ENCODE measurements around the gene NXPE3. TPM values are rescaled to one million over a fixed set of nuclear protein-coding genes. Genes with fewer than 3 reads are reported as not detected.

NXPE3 gene
- total RNA-seq, 4 donors from 2014 or later = 2.0 to 5.6 (median 2.7) TPM

DNA sequence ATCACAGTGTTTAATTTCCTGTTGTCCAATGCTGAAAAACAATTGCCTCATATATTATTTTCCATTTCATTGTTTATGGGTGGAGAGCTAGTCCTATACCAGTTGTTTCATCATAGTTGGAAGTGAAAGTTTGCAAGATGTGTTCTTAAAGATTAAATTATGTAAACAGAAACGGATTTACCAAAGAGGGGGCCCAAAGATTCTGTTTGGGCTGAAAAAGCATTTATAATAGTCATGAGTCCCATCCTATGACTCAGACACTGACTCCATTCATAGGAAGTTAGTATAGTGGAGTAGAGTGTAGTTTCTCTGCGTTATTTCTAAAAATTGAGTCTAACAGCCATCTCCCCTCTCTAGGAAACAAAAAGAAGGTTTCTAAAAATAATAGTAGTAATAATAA is 94.6 kb downstream of the NXPE3 start:
- DNase-seq (ENCODE audit: low spot score in 2 of 2) = no peak
- intact Hi-C loops (cut with DNase I; ENCODE audit: low total_unique reads) = no loop called here
- no peak for TF ChIP-seq POLR2A (IDR thresholded peaks at IDR 0.05)
- TF ChIP-seq, protein P1, sequence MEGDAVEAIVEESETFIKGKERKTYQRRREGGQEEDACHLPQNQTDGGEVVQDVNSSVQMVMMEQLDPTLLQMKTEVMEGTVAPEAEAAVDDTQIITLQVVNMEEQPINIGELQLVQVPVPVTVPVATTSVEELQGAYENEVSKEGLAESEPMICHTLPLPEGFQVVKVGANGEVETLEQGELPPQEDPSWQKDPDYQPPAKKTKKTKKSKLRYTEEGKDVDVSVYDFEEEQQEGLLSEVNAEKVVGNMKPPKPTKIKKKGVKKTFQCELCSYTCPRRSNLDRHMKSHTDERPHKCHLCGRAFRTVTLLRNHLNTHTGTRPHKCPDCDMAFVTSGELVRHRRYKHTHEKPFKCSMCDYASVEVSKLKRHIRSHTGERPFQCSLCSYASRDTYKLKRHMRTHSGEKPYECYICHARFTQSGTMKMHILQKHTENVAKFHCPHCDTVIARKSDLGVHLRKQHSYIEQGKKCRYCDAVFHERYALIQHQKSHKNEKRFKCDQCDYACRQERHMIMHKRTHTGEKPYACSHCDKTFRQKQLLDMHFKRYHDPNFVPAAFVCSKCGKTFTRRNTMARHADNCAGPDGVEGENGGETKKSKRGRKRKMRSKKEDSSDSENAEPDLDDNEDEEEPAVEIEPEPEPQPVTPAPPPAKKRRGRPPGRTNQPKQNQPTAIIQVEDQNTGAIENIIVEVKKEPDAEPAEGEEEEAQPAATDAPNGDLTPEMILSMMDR (IDR thresholded peaks at IDR 0.05) = no peak
- 75 to 77% methylated on average over 2 of the region's 2 CpGs for WGBS, 2 donors
- H3K4me3 ChIP-seq (ENCODE audit: low read depth, poor library complexity, severe bottlenecking) = no peak overlapping the region

DNA sequence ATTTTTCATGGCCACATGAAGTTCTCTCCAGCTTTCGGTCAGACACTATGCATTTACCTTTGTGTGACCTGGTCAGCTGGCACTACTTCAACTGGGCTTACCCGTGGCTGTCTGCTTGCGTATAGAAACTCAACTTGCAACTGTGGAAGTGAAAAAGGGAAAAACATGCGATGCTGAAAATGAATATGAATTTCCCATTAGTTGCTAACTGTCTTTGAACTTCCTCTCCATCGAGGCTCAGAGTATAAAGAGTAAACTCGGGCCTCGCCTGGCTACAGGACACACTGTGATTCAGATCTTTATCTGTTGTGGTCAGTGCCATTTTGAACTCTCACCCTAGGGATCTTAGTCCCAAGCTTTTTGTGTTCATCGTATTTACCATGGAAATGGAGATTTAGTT is 97.1 kb downstream of the NXPE3 start:
- DNase-seq (ENCODE audit: low spot score in 2 of 2) = no peak
- TF ChIP-seq, protein P1 (IDR thresholded peaks at IDR 0.05) = no peak
- TF ChIP-seq POLR2A (IDR thresholded peaks at IDR 0.05) = no peak
- WGBS, 2 donors = 74 to 75% methylated on average over 8 of the region's 8 CpGs
- intact Hi-C loops (cut with DNase I; ENCODE audit: low total_unique reads) = no loop called here
- no peak overlapping the region for H3K4me3 ChIP-seq (ENCODE audit: low read depth, poor library complexity, severe bottlenecking)

Other genes starting within 250 kb of the NXPE3 start
- 10 to 100 TPM; 14.3 to 22.3 (median 20.4) TPM for gene TRMT10C, start 217.3 kb upstream of the NXPE3 start, total RNA-seq
- 10 to 100 TPM; 55.3 to 73.8 (median 61.0) TPM for gene PCNP, start 205.0 kb upstream of the NXPE3 start, total RNA-seq
- gene ZBTB11, start 102.1 kb upstream of the NXPE3 start, total RNA-seq = 10 to 100 TPM; 22.1 to 34.2 (median 26.7) TPM
- gene RPL24, start 92.5 kb upstream of the NXPE3 start, total RNA-seq = 1,000 to 10,000 TPM in 3 of 4 donors, 100 to 1,000 TPM in 1; 995 to 1,453 (median 1,259) TPM
- 1 to 10 TPM; 6.5 to 8.3 (median 7.4) TPM for gene CEP97, start 54.6 kb upstream of the NXPE3 start, total RNA-seq
- 100 to 1,000 TPM; 155 to 440 (median 310) TPM for gene NFKBIZ, start 70.3 kb downstream of the NXPE3 start, total RNA-seq